CD4-positive, alpha-beta T cell treated with Interleukin-15 for 4 hours (primary cell): ENCODE measurements around the gene TMEM120B.
A peak's percentile ranks its signal among the peaks of the same experiment; 100 is the strongest.
"Not testable (repeated sequence)": the region's sequence is repeated elsewhere in the genome, so short reads cannot be mapped to it uniquely, and the experiment has no call there.

Experiments used
- DNase-seq: peaks from one replicate; pipeline ENCODE4 v3.0.0-alpha.2; 2020; ENCODE audit warnings: low spot score

Gene TMEM120B

DNA sequence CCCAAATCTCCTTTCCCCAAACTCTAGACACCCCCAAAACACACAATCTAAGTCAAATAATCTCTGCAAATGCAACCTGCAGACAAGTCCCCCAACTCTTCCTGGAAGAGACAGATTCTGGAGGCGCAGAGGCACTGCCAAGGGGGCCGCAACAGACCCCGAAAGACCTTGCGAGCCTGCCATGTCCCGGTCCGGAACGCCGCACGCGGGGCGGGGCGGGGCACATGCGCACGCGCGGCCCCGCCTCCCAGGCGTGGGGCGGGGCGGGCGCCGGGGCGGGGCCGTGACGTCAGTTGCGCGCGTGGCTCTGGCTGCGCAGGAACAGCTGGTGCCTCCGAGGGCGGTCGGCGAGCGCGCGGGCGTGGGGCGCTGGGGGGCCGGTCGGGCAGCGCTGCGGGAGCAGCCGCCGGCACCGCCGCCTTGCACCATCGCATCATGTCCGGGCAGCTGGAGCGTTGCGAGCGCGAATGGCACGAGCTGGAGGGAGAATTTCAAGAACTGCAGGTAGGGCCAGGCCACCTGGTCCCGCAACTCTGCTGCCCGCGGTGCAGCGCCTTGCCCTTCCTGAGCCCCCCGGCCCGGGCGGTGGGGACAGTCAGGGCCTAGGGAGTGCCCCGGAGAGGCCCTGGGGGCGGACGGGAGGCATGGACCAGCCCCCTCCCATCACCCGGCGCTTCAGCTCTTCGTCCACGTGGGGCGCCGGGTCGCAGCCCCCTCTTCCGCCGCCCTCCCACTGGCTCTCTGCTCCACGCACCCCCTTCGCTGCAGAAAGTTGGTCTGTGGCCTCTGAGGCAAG lies at the start of gene TMEM120B:
TMEM120B (plus strand) TSS at position 292 of the 796 bp plus-strand sequence; CDS start at position 436, 144 bp downstream.
- DNase-seq = peak; percentile 82

DNA sequence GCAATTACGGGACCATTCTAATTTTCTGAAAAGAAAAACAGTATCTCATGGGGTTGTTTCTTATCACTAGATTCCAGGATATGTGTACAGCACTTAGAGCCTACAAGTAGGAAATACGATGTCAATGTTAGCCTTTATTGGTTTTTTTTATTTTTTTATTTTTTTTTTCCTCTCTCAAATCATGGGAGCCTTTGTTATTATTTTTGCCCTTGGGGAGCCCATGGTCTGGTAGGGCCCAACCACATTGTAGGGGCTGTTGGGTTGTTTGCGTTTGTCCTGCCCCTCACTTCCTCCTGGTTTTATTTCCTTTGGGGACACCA lies 49.0 kb upstream of the TMEM120B start:
- no peak for DNase-seq

DNA sequence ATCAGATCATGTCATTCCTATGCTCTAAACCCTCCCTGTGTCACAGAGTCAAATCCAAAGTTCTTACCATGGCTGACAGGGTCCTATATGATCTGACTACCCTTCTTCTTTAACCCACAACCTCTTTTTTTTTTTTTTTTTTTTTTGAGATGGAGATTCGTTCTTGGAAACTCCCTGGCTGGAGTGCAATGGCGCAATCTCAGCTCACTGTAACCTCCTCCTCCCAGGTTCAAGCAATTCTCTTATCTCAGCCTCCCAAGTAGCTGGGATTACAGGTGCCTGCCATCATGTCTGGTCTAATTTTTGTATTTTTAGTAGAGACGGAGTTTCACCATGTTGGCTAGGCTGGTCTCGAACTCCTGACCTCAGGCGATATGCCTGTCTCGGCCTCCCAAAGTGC lies 45.7 kb upstream of the TMEM120B start:
- DNase-seq = not testable (repeated sequence)

DNA sequence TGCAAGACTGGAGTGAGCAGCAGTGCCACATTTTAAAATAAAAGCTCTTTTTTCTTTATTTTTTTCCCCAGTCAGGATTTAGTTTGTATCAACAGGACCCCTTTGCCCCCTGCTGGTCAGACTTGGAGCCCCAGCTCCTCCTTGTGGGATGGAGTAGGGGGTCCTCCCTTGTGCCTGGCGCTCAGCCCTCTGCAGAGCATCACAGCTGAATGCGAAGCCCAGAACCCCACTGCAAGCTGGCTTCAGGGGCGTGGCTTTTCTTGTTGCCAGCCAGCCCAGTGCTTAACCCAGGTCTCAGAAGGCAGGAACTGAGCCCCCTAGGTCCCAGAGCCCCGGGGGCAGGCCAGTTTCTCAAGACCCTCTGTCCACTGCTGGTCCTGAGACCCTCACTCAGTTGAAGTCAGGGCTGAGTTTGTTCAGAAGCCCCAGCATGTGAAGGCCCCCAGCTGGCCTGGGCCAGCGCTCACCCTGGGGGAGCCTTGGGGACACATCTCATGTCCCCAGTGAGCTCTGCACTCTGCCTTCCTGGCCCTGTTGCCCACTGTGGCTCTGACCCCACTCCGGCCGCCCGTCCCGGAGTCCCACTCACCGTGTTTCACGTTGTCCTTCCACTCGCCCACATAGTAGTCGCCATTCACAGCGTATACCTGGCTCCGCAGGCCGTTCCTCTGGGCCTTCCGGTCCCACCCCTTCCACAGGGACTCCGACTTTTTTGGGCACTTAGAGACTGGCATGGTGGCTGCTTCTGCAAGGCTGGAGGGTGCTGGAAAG lies 43.6 kb upstream of the TMEM120B start:
- peak; percentile 60 for DNase-seq

DNA sequence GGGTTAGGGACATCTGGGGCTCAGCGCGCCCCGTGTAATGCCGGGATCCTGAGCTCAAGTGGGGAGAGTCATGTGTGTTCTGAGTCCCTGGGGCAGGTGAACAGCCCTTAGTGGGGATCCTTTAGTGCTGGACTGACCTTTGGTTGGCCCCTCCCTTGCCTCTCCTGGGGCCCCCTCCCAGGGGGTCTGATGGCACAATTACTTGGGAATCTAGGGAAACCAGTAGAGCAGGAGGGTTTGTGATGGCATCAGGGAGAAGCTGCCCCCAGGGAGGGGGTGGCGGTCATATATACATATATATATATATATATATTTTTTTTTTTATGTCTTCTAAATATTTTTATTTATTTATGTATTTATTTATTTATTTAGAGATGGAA lies 43.0 kb upstream of the TMEM120B start, which contains the start of gene MORN3:
MORN3 (minus strand) TSS at position 134 of the 380 bp plus-strand sequence. CDS start 171 bp downstream, outside the sequence.
- no peak for DNase-seq

DNA sequence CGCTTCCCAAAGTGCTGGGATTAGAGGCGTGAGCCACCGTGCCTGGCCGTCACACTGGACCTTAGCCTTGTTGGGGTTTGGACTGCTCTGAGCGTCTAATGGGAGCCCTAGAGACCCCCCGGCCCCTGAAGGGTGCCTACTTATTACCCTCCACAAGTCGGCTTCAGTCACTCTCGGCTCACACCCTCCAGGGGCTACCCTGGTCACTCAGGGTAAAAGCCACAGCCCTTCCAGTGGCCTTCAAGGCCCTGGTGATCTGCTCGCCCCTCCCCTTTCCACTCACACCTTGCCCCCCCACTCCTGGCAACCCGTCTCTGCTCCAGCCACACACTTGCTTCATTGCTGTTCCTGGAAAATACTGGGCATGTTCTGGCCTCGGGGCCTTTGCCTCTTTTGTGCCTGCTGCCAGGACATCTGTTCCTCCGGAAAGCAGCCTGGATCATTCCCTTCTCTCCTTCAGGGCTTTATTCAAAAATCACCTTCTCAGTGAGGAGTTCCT lies 39.5 kb upstream of the TMEM120B start:
- DNase-seq = no peak

DNA sequence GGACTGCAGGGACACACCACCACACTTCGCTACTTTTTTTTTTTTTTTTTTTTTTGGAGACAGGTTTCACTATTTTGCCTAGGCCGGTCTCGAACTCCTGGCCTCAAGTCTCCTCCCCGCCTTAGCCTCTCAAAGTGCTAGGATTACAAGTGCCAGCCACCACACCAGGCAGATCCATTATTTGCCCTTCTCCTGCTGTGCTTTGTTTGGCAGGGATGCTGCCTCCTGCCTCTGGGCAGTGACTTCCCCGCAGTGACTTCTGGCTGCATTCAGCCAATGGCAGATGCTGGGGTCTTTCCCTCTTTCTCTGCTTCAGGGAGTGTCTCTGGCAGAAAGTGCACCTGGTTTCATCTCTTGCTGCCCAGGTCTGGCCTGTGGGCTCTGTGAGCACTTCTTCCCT lies 36.4 kb upstream of the TMEM120B start:
- no peak for DNase-seq

DNA sequence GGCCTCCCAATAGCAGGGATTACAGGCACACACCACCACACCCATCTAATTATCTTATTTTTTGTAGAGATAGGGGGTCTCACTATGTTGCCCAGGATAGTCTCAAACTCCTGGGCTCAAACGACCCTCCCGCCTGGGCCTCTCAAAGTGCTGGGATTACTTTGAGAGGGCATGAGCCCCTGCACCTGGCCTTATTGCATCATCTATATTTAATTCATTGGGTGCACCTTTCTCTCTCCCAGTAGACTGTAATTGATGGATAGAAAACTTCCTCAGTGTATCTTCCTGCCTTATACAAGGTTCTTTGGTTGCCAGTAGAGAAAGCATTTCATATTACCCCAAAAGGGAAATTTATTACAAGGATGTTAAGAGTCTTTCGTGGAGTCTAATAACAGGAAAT lies 34.2 kb upstream of the TMEM120B start:
- no peak for DNase-seq

DNA sequence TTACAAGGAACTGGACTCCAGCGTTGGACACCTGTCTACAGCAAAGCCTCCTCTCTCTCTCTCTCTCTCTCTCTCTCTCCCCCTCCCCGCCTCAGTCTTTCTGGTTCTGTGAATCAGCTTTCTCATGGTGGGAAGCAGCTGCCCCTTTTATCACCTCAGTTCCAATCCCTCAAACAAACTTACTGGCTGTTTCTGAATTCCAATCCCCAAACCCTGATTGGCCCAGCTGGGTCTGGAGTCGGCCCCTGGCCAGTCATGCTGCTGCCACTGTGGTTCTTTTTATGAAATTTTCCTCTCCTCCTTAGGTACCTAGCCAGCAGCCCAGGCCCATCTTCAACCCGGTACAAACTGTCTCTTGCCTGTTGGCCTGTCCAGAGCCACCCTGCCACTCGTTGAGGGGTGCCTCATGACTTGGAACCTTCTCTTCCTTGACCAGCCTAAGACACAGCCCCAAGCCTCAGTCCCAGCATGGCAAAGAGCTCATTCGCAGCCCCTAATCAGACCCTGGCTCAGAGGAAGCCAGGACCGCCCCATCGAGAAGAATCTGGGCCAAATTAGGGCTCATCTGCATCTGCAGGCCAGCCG lies 33.7 kb upstream of the TMEM120B start:
- no peak for DNase-seq

DNA sequence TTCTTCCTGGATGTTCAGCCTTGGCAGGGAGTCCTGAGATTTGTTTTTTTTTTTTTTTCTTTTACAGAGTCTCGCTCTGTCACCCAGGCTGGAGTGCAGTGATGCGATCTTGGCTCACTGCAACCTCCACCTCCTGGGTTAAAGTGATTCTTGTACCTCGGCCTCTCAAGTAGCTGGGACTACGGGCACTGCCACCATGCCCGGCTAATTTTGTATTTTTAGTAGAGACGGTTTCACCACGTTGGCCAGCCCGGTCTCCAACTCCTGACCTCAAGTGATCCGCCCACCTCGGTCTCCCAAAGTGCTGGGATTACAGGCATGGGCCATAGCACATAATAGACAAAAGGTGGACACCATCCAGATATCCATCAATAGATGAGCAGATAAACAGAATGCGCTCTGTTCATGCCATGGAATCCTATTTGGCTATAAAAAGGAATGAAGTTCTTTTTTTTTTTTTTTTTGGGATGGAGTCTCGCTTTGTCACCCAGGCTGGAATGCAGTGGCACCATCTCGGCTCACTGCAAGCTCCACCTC lies 32.8 kb upstream of the TMEM120B start:
- DNase-seq = not testable (repeated sequence)

DNA sequence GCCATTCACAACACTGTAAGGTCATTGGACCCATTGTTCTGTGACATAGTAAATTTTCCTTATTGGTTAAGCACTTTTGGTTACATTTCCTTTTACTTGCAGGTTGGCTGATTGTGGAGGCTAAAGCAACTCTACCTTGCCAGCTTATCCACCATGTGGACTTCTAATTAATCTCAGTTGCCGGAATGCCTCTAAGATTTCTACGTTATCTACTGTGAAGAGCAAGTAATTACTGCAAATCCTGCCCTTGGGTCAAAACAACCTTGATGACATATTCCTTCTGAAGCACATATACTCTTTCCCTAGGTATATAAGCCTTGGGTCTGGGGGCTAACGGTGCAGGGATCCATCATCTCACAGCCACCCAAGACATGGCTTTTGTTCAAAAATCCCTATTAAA lies 23.6 kb upstream of the TMEM120B start:
- DNase-seq = no peak

DNA sequence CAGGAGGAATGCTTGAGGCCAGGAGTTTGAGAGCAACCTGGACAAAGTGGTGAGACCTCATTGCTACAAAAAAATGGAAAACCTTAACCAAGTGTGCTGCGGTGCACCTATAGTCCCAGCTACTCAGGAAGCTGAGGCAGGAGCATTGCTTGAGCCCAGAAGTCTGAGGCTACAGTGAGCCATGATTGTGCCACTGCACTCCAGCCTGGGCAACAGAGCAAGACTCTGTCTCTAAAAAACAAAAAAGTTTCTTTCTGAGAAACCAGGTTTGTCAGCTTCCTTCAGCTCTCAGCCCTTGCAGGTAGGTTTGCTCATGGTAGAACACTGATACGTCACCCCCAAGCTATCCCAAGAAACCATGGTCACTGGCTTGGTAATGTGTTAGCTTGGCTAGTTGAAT lies 23.1 kb upstream of the TMEM120B start:
- DNase-seq = no peak

DNA sequence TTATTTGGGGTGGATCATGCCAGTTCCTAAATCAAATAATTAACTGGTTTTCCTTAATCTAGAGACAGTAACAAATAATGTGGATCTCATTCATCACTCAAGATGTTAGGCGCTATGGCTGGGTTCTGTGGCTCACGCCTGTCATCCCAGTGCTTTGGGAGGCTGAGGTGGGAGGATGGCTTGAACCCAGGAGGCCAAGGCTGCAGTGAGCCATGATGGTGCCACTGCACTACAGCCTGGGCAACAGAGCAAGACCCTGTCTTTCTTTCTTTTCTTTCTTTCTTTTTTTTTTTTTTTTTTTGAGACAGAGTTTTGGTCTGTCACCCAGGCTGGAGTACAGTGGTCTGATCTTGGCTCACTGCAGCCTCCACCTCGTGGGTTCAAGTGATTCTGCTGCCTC lies 19.8 kb upstream of the TMEM120B start:
- DNase-seq = not testable (repeated sequence)

DNA sequence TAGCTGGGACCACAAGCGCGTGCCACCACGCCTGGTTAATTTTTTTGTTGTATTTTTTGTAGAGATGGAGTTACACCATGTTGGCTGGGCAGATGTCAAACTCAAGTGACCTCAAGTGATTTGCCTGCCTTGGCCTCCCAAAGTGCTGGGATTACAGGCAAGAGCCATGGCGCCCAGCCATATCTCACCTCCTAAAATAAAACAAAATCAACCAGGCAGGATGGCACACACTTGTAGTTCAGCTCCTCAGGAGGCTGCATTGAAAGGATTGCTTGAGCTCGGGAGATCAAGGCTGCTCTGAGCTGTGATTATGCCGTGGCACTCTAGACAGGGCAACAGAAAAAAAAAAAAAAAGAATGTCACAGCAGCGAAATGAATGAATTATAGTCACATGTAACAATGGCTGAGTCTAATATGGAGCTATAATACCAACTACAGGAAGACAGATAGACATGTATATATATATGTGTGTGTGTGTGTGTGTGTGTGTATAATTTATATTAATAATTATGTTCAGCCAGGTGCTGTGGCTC lies 19.3 kb upstream of the TMEM120B start:
- DNase-seq = no peak

DNA sequence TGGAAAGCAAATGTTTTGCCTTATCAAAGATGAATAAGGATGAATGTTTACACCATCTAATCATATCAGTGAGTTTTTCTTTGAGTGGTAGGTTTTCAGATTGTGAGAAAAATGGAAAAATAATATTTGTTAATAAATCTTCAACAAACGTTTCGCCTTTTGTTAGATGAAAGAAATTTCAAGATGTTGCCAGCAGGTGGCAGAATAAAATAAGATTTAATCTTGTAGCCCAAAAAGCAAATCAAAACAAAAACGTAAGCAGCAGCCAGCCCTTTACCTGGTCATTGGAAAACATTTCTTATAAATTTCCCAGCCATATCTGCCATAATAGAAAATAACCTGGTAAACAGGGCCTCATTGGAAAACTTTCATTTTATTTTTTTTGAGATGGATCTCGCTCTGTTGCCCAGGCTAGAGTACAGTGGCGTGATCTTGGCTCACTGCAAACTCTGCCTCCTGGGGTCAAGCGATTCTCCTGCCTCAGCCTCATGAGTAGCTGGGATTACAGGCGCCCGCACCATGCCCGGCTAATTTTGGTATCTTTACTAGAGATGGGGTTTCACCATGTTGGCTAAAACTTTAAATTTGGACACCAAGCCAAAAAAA lies 15.4 kb upstream of the TMEM120B start:
- DNase-seq = peak; percentile 73

DNA sequence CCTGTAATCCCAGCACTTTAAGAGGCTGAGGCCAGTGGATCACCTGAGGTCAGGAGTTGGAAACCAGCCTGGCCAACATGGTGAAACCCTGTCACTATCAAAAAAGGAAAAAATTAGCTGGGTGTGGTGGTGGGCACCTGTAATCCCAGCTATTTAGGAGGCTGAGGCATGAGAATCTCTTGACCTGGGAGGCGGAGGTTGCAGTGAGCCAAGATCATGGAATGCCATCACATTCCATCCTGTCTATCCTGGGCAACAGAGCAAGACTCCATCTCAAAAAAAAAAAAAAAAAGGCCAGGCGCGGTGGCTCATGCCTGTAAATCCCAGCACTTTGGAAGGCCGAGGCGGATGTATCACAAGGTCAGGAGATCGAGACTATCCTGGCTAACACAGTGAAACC lies 14.7 kb upstream of the TMEM120B start:
- DNase-seq = not testable (repeated sequence)

DNA sequence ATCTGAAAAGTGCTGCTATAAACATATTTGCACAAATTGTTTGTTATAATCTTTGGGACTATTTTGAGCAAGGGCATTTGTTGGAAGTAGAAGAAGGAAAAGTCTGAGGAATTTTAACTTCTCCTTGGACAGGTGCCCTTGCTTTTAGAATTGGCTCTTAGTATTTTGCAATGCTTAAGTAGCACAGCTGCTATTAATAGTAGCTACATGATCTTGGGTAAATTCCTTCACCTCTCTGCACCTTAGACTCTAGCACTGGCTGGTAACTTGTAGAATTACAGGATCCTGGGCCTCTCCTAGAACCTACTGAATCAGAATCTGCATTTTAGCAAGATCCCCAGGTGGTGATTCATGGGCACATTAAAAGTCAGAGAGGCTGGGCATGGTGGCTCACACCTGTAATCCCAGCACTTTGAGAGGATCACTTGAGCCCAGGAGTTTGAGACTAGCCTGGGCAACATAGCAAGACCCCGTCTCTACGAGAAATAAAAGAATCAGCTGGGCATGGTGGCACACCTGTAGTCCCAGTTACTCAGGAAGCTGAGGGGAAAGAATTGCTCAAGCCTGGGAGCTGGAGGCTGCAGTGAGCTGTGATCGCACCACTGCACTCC lies 10.8 kb upstream of the TMEM120B start:
- no peak for DNase-seq

DNA sequence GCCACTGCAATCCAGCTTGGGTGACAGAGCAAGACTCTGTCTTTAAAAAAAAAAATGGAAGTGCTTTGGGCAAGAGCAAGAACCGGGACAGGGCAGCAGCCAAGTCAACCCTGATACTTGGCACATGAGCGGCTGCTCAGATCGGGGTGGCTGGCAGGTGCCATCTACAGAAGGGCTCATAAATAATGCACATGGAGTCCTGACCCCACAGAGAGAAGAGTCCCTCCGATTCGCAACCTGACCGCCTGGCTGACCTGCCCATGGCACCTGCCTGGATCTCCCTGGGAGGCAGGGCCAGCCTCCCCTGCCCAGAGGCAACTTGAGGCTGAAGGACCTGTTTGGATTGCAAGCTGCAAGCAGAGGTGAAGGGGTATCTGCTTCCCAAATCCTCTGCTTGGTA lies 9.6 kb upstream of the TMEM120B start:
- no peak for DNase-seq

DNA sequence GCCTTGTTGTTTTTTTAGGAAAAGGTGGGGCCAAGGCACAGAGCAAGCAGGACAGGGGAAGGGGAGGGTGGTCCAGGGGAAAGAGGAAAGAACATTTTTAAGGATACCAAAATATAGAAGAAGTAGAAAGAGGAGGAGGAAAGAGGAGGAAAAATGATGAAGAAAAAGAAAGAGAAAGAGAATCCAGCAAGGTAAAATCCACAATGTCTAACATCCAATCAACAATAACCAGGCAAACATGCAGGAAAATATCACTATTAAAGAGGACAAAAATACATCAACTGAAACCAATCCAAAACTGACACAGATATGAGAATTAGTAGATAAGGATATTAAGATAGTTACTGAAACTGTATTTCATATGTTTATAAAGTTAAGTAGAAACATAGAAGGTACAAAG lies 7.0 kb upstream of the TMEM120B start:
- no peak for DNase-seq

DNA sequence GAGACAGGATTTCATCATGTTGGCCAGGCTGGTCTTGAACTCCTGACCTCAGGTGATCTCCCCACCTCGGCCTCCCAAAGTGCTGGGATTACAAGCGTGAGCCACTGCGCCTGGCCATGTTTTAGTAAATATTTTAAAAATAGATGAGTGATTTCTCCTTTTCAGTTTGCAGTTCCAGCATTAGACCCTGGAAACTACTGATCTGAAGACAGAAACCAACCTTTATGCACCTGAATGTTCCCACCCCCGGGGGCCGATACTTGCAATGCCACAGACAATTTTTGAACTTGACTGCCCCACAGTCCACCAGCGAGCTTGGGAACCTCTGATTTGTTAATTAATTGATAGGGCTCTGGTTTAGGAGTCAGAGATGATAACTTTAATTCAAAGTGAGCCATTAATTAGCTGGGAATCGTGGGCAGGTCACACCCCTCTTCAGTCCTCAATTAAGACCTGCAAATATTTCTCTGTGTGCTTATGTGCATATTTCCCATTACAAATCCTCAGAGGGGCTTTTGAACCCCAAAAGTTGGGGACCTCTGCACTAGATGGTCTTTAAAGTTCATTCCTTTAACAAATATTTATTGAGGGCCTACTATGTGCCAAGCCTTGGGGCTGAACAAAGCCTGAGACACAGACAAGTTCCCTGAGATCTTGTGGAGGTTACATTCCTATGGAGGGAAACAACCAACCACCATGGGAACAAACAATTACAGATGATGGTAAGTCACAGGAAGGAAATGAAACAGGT lies 4.1 kb upstream of the TMEM120B start:
- no peak for DNase-seq

DNA sequence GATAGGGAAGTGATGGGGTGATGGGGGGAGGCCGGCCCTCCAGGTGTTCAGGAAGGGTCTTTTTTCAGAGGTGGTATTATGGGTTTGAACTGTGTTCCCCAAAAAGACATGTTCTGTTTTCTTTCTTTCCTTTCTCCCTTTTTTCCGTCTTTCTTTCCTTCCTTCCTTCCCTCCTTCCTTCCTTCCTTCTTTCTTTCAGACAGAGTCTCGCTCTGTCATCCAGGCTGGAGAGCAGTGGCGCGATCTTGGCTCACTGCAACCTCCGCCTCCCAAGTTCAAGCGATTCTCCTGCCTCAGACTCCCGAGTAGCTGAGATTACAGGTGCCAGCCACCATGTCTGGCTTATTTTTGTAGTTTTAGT lies 3.5 kb upstream of the TMEM120B start:
- not testable (repeated sequence) for DNase-seq
